Endodermal cell (in vitro differentiated cells): Measurements from ENCODE around the gene ANKRD23. TPM values are rescaled to one million over a fixed set of nuclear protein-coding genes. Genes with fewer than 3 reads are reported as not detected.

Source experiments
- DNase-seq: peaks from one replicate; pipeline ENCODE4 v3.0.0-alpha.2; 2017
- H3K27ac ChIP-seq: 2 replicates; pipeline ENCODE4 v1.5.1; 2013; ENCODE audit warnings: mild to moderate bottlenecking, low read depth, low read length, moderate library complexity
- H3K27me3 ChIP-seq: 2 replicates; pipeline ENCODE4 v1.6.1; 2013; ENCODE audit warnings: mild to moderate bottlenecking, low read length, moderate library complexity; ENCODE audit not compliant: insufficient read depth, control insufficient read depth, poor library complexity, severe bottlenecking
- H3K36me3 ChIP-seq: 2 replicates; pipeline ENCODE4 v1.7.0; 2013; ENCODE audit warnings: mild to moderate bottlenecking, low read length, moderate library complexity; ENCODE audit not compliant: control insufficient read depth, insufficient read depth
- H3K4me1 ChIP-seq: one replicate; pipeline ENCODE4 v1.7.0; 2013; ENCODE audit warnings: low read length; ENCODE audit not compliant: control insufficient read depth, insufficient read depth
- H3K4me3 ChIP-seq: 2 replicates; pipeline ENCODE4 v1.5.1; 2013; ENCODE audit warnings: mild to moderate bottlenecking, low read length, moderate library complexity
- H3K9ac ChIP-seq: 2 replicates; pipeline ENCODE4 v1.6.1; 2013; ENCODE audit warnings: mild to moderate bottlenecking, low read length, moderate library complexity; ENCODE audit not compliant: poor library complexity, severe bottlenecking; ENCODE audit errors: extremely low read depth
- H3K9me3 ChIP-seq: 2 replicates; pipeline ENCODE4 v1.6.1; 2013; ENCODE audit warnings: mild to moderate bottlenecking, low read length, moderate library complexity; ENCODE audit not compliant: control insufficient read depth
- H3K27ac Mint-ChIP-seq: 2 replicates; pipeline ENCODE4 v1.8.0; 2020; ENCODE audit warnings: mixed read lengths
- H3K27me3 Mint-ChIP-seq: 2 replicates; pipeline ENCODE4 v1.8.0; 2021; ENCODE audit warnings: mild to moderate bottlenecking, mixed read lengths; ENCODE audit not compliant: insufficient read depth
- H3K36me3 Mint-ChIP-seq: 2 replicates; pipeline ENCODE4 v1.8.0; 2020; ENCODE audit warnings: low read depth, mixed read lengths
- H3K4me1 Mint-ChIP-seq: 2 replicates; pipeline ENCODE4 v1.8.0; 2020; ENCODE audit warnings: mixed read lengths
- H3K4me3 Mint-ChIP-seq: 2 replicates; pipeline ENCODE4 v1.8.0; 2020; ENCODE audit warnings: mild to moderate bottlenecking, moderate library complexity, mixed read lengths
- H3K9me3 Mint-ChIP-seq: 2 replicates; pipeline ENCODE4 v1.8.0; 2020; ENCODE audit warnings: mild to moderate bottlenecking, mixed read lengths
- CTCF ChIP-seq: fragments of 200-600 bp; sonication (generic); conservative IDR thresholded peaks from 2 replicates; pipeline ENCODE4 v1.5.0; 2021; ENCODE audit warnings: antibody characterized with exemption, mild to moderate bottlenecking
- WGBS, 2 experiments: methylation state at CpG; one replicate each; pipeline versions ENCODE4 v1.1.5 to v1.1.7; 2013; ENCODE audit warnings: missing lambda C conversion rate in 2 of 2, mixed read lengths in 1 of 2; ENCODE audit not compliant: insufficient coverage in 1 of 2, insufficient read length in 1 of 2; 5-methylcytosine and 5-hydroxymethylcytosine counted together
- total RNA-seq, 2 donors: library from RNA; stranded (reverse); fragmentation: NEBNext Ultra II Directional in 1 of 2; extraction: Animal tissue kit (Norgen Biotek cat#: 25700) in 1 of 2; gene quantifications; 2 replicates in 1 of 2; 3 replicates in 1 of 2; pipeline ENCODE4 v1.2.1, GENCODE V29; 2021

The ANKRD23 gene
- total RNA-seq, 2 donors from 2014 or later = 2.6 to 3.6 TPM

- Histone ChIP-seq H3K27me3 (no peaks in the 10 kb centered on the region), H3K36me3 (no peaks in the 10 kb centered on the region), H3K4me3 (no peak overlapping the region), H3K27ac (no peak overlapping the region), H3K9me3 (no peaks in the 10 kb centered on the region), H3K4me1 (no peaks in the 10 kb centered on the region), H3K9ac (no peak overlapping the region)
- peaks cover 6% of the 10 kb centered on the region for H3K4me1 Mint-ChIP-seq
- H3K27me3 Mint-ChIP-seq = no peaks in the 10 kb centered on the region
- 91 to 92% methylated on average over 4 to 6 of the region's 6 CpGs for WGBS, 2 experiments
- no peak overlapping the region for H3K4me3 Mint-ChIP-seq
- DNase-seq = no peak
- peaks cover 9% of the 10 kb centered on the region for H3K36me3 Mint-ChIP-seq
- no peaks in the 10 kb centered on the region for H3K9me3 Mint-ChIP-seq
- TF ChIP-seq CTCF = no peak
- H3K27ac Mint-ChIP-seq = no peak overlapping the region
Measured at GRCh38 chr2:96795076-96795475, 48.7 kb downstream of the ANKRD23 start.

DNA sequence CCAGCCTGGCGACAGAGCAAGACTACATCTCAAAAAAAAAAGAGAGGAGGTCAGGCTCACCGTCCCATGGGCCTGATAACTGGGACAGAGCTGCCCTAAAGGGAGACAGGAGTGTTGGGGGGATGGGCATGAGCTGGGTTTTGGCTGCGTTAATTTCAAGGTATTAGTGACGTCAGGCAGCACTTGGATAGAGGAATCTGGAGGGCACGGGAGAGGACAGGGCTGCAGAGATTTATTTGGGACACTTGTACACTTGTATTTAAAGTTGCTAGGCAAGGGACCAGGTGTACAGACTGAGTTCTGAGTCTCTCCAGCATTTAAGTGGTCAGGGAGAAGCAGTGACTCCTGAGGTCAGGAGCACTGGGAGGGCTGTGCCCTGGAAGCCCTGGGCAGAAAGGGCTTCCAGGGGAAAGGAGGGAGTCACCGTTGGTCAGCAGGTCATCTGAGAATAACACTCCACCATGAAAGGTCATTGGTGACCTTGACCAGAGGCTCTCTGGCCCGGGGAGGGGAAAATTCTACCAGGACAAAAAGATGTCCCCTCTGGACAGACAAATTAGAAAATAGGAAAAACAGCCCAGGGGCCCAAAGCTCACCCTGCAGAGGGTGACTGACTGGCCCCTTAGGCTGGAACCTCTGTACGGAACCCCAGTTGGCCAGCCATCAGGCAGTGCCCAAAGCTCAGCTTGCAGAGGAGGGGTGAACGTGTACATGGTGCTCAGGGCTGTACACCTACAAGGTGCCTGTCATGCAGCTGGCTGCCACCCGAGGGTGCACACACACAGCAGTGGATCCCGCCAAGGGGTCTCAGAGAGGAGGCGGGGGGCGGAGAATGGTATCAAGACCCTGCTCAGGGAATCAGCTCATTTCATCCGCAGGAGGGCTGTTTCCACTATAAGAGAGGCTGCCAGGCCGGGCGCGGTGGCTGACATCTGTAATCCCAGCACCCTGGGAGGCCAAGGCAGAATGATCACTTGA, 50.8 kb downstream of the ANKRD23 start:
- Histone ChIP-seq H3K36me3 (no peaks in the 10 kb centered on the region), H3K27me3 (no peaks in the 10 kb centered on the region), H3K27ac (no peak overlapping the region), H3K4me3 (no peak overlapping the region), H3K9ac (no peak overlapping the region), H3K9me3 (no peaks in the 10 kb centered on the region), H3K4me1 (no peaks in the 10 kb centered on the region)
- Mint-ChIP-seq H3K9me3 (no peaks in the 10 kb centered on the region), H3K36me3 (peaks cover 3% of the 10 kb centered on the region), H3K4me3 (no peak overlapping the region), H3K4me1 (peaks cover 6% of the 10 kb centered on the region), H3K27ac (peak overlapping the region; percentile 28), H3K27me3 (no peaks in the 10 kb centered on the region)
- 92% methylated on average over 15 to 17 of the region's 17 CpGs for WGBS, 2 experiments
- DNase-seq = no peak
- no peak for TF ChIP-seq CTCF

GRCh38 chr2:96789245-96789617, 54.6 kb downstream of the ANKRD23 start:
- Histone ChIP-seq H3K27me3 (no peaks in the 10 kb centered on the region), H3K9me3 (no peaks in the 10 kb centered on the region), H3K36me3 (no peaks in the 10 kb centered on the region), H3K27ac (no peak overlapping the region), H3K9ac (no peak overlapping the region), H3K4me3 (no peak overlapping the region), H3K4me1 (no peaks in the 10 kb centered on the region)
- no peaks in the 10 kb centered on the region for H3K27me3 Mint-ChIP-seq
- no peak overlapping the region for H3K4me3 Mint-ChIP-seq
- no peaks in the 10 kb centered on the region for H3K9me3 Mint-ChIP-seq
- TF ChIP-seq CTCF = no peak
- DNase-seq = no peak
- WGBS, 2 experiments = 88 to 92% methylated on average over 2 to 6 of the region's 6 CpGs
- H3K4me1 Mint-ChIP-seq = peaks cover 6% of the 10 kb centered on the region
- peak overlapping the region; percentile 64 for H3K27ac Mint-ChIP-seq
- H3K36me3 Mint-ChIP-seq = peaks cover 3% of the 10 kb centered on the region
